ENCODE measurements around the gene PALLD. TPM values are rescaled to one million over a fixed set of nuclear protein-coding genes. Genes with fewer than 3 reads are reported as not detected.
A peak's percentile ranks its signal among the peaks of the same experiment; 100 is the strongest.

PALLD gene
- total RNA-seq, 1 donor from 2014 or later, result 396 TPM

GRCh38 chr4:168784786-168785461 is 288.1 kb downstream of the PALLD start:
- H3K36me3 Mint-ChIP-seq (ENCODE audit: unreplicated experiment), result peaks cover 11% of the 10 kb centered on the region
- TF ChIP-seq CTCF (IDR thresholded peaks at IDR 0.05), result no peak
- no peak overlapping the region for H3K4me3 Mint-ChIP-seq (ENCODE audit: unreplicated experiment)
- no peak for DNase-seq (ENCODE audit: extremely low spot score, unreplicated experiment)
- H3K4me1 Mint-ChIP-seq (ENCODE audit: unreplicated experiment), result peaks cover 59% of the 10 kb centered on the region
- peak overlapping the region; percentile 81 for H3K27ac Mint-ChIP-seq (ENCODE audit: unreplicated experiment)
- no peaks in the 10 kb centered on the region for H3K9me3 Mint-ChIP-seq (ENCODE audit: unreplicated experiment)
- H3K27me3 Mint-ChIP-seq (ENCODE audit: unreplicated experiment), result no peaks in the 10 kb centered on the region

GRCh38 chr4:168787334-168787733 is 290.5 kb downstream of the PALLD start:
- no peak overlapping the region for H3K4me3 Mint-ChIP-seq (ENCODE audit: unreplicated experiment)

DNA sequence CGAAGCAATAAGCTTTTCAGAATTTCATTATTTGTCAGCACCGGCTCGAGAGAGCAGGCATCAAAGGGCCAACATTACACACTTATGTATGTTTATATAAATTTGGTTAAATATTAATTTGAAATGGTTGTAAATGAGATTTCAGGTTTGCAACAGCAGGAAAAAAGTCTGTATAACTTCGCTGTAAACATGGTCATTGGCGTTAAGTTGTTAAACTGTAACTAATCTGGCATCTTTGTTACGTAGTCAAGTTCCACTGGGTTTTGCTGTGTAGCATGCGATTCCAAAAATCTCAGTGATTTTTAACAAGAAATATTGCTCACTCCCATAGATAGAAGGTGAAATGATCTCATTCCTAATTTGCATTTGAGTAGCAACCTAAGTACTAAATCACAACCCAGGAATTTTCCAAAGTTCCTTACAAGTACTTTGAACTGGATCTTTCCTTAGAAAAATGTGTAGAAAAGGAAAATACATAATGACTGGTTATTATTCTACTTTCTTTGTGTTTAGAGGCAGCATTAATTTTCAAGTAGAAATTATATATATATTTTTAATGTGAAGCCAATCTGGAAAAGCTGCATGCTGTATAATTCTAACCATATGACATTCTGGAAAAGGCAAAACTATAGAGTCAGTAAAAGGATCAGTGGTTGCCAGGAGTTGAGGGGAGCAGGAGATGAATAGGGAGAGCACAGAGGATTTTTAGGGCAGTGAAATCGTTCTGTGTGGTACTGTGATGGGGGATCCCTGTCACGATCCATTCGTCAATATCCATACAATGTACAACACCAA is 291.1 kb downstream of the PALLD start:
- DNase-seq (ENCODE audit: extremely low spot score, unreplicated experiment), result no peak
- H3K27ac Mint-ChIP-seq (ENCODE audit: unreplicated experiment), result peak overlapping the region; percentile 50
- H3K27me3 Mint-ChIP-seq (ENCODE audit: unreplicated experiment), result no peaks in the 10 kb centered on the region
- H3K36me3 Mint-ChIP-seq (ENCODE audit: unreplicated experiment), result peaks cover 12% of the 10 kb centered on the region
- no peak for TF ChIP-seq CTCF (IDR thresholded peaks at IDR 0.05)
- no peaks in the 10 kb centered on the region for H3K9me3 Mint-ChIP-seq (ENCODE audit: unreplicated experiment)
- no peak overlapping the region for H3K4me3 Mint-ChIP-seq (ENCODE audit: unreplicated experiment)
- peaks cover 54% of the 10 kb centered on the region for H3K4me1 Mint-ChIP-seq (ENCODE audit: unreplicated experiment)

More at GRCh38 chr4:168787334-168787733, 290.5 kb downstream of the PALLD start:
- no peak for TF ChIP-seq CTCF (IDR thresholded peaks at IDR 0.05)
- peaks cover 10% of the 10 kb centered on the region for H3K36me3 Mint-ChIP-seq (ENCODE audit: unreplicated experiment)
- H3K27me3 Mint-ChIP-seq (ENCODE audit: unreplicated experiment), result no peaks in the 10 kb centered on the region
- peak overlapping the region; percentile 37 for H3K27ac Mint-ChIP-seq (ENCODE audit: unreplicated experiment)
- H3K4me1 Mint-ChIP-seq (ENCODE audit: unreplicated experiment), result peaks cover 54% of the 10 kb centered on the region
- no peaks in the 10 kb centered on the region for H3K9me3 Mint-ChIP-seq (ENCODE audit: unreplicated experiment)
- no peak for DNase-seq (ENCODE audit: extremely low spot score, unreplicated experiment)

DNA sequence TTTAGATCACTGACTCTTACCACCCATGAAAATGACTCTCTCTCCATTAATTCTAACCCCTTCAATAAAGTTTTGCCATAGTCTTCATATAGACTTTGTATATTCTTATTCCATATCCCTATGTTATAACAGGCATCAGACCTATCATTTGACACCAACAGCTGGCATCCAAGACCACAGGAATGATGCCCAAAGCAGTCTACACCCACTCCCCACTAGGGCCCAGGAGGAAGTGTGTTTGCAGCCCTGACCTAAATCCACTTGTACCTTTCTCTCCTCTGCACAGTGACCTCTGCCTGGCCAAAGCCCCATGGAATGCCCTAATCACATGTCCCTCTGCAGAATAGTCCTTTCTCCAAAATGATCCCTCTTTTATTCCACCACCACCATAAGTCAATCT is 294.0 kb downstream of the PALLD start:
- H3K4me1 Mint-ChIP-seq (ENCODE audit: unreplicated experiment), result peaks cover 40% of the 10 kb centered on the region

More for the DNA sequence above, 294.0 kb downstream of the PALLD start:
- Mint-ChIP-seq H3K27ac (ENCODE audit: unreplicated experiment) (peak overlapping the region; percentile 58), H3K36me3 (ENCODE audit: unreplicated experiment) (peaks cover 9% of the 10 kb centered on the region), H3K4me3 (ENCODE audit: unreplicated experiment) (no peak overlapping the region), H3K9me3 (ENCODE audit: unreplicated experiment) (no peaks in the 10 kb centered on the region), H3K27me3 (ENCODE audit: unreplicated experiment) (no peaks in the 10 kb centered on the region)
- no peak for TF ChIP-seq CTCF (IDR thresholded peaks at IDR 0.05)
- no peak for DNase-seq (ENCODE audit: extremely low spot score, unreplicated experiment)

Data from osteocyte (in vitro differentiated cells).